ENCODE data around the gene NPPA. TPM values are rescaled to one million over a fixed set of nuclear protein-coding genes. Genes with fewer than 3 reads are reported as not detected.

Gene NPPA
- total and polyA plus RNA-seq, 9 of the 15 experiments (the other 6 are each of a cell fraction or from before 2014, with no cell fraction given): not detected

- peak; percentile 71; the same call in 1 of the 2 replicates for TF ChIP-seq MTA1 (IDR thresholded peaks at IDR 0.05; ENCODE audit: borderline replicate concordance)
- peak; percentile 89 for TF ChIP-seq MTA2 (IDR thresholded peaks at IDR 0.05; ENCODE audit: low read depth)
- TF ChIP-seq ZNF282 (CRISPR knock-in tag; IDR thresholded peaks at IDR 0.05): no peak
- TF ChIP-seq TBL1XR1 (IDR thresholded peaks at IDR 0.05; ENCODE audit: low read length in 2 of 2): peak; percentile 80 to 89; a peak in 3 of 4 replicates
- no peak for TF ChIP-seq HOXB6 (CRISPR knock-in tag; IDR thresholded peaks at IDR 0.05; ENCODE audit: borderline replicate concordance)
- TF ChIP-seq SPI1 (IDR thresholded peaks at IDR 0.05; ENCODE audit: borderline replicate concordance, low read depth, low read length): peak; percentile 83
- TF ChIP-seq SMAD1 (IDR thresholded peaks at IDR 0.05; ENCODE audit: low read depth, low read length, partially characterized antibody): peak; percentile 77
- TF ChIP-seq RBBP5 (IDR thresholded peaks at IDR 0.05; ENCODE audit: borderline replicate concordance, insufficient read depth, low read length, poor library complexity, severe bottlenecking): no peak
- TF ChIP-seq U2AF1 (optimal IDR thresholded peaks at IDR 0.05; ENCODE audit: low read depth, low read length): no peak
- no peak for TF ChIP-seq ZNF224 (CRISPR knock-in tag; IDR thresholded peaks at IDR 0.05)
- peak; percentile 98 for TF ChIP-seq CXXC5 (CRISPR knock-in tag; IDR thresholded peaks at IDR 0.05)
- TF ChIP-seq DACH1 (IDR thresholded peaks at IDR 0.05; ENCODE audit: partially characterized antibody): no peak
- TF ChIP-seq NFYB (IDR thresholded peaks at IDR 0.05; ENCODE audit: extremely low read depth, insufficient read length): no peak
- peak; percentile 17; the same call in 1 of the 2 replicates for TF ChIP-seq CREB3L1 (IDR thresholded peaks at IDR 0.05; ENCODE audit: borderline replicate concordance, low read depth)
- peak; percentile 97 for TF ChIP-seq ETS1 (conservative IDR thresholded peaks at IDR 0.05; ENCODE audit: control insufficient read depth, low read depth, low read length)
- peak; percentile 87 for TF ChIP-seq MYC (IDR thresholded peaks at IDR 0.05; ENCODE audit: low read depth, low read length)
- peak; percentile 23; the same call in 1 of the 2 replicates for TF ChIP-seq MYC (CRISPR knock-in tag; IDR thresholded peaks at IDR 0.05; ENCODE audit: borderline replicate concordance, low read depth)
- TF ChIP-seq ZNF589 (CRISPR knock-in tag; IDR thresholded peaks at IDR 0.05; ENCODE audit: low read depth): peak; percentile 91
- 0 out of 2 replicates have a peak, but pooled peaks have one; percentile 7 for TF ChIP-seq ZBTB12 (CRISPR knock-in tag; IDR thresholded peaks at IDR 0.05)
- no peak for TF ChIP-seq ZNF263 (CRISPR knock-in tag; IDR thresholded peaks at IDR 0.05; ENCODE audit: borderline replicate concordance)
- TF ChIP-seq ZBTB9 (CRISPR knock-in tag; IDR thresholded peaks at IDR 0.05): no peak; the same call in none of the 2 replicates
- TF ChIP-seq SRSF1 (IDR thresholded peaks at IDR 0.05; ENCODE audit: low read depth, low read length): no peak
- TF ChIP-seq FOXJ2 (tag; IDR thresholded peaks at IDR 0.05): no peak
- TF ChIP-seq ZNF232 (CRISPR knock-in tag; IDR thresholded peaks at IDR 0.05): no peak
These were observed 35.4 kb upstream of the NPPA start (continued) for GRCh38 chr1:11882814-11883538.

Measured in K562 (cell line).